ENCODE results near the gene MRPS18A.

The MRPS18A gene

GRCh38 chr6:43730634-43731033, 43.0 kb upstream of the MRPS18A start:
- no peak for DNase-seq (ENCODE audit: extremely low read depth, low read depth)
- TF ChIP-seq, protein P1, sequence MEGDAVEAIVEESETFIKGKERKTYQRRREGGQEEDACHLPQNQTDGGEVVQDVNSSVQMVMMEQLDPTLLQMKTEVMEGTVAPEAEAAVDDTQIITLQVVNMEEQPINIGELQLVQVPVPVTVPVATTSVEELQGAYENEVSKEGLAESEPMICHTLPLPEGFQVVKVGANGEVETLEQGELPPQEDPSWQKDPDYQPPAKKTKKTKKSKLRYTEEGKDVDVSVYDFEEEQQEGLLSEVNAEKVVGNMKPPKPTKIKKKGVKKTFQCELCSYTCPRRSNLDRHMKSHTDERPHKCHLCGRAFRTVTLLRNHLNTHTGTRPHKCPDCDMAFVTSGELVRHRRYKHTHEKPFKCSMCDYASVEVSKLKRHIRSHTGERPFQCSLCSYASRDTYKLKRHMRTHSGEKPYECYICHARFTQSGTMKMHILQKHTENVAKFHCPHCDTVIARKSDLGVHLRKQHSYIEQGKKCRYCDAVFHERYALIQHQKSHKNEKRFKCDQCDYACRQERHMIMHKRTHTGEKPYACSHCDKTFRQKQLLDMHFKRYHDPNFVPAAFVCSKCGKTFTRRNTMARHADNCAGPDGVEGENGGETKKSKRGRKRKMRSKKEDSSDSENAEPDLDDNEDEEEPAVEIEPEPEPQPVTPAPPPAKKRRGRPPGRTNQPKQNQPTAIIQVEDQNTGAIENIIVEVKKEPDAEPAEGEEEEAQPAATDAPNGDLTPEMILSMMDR (IDR thresholded peaks at IDR 0.05; ENCODE audit: low read depth, low read length) = no peak

- TF ChIP-seq, protein P1 (IDR thresholded peaks at IDR 0.05; ENCODE audit: low read depth, low read length) = no peak
- no peak for DNase-seq (ENCODE audit: extremely low read depth, low read depth)
Observed at GRCh38 chr6:43729537-43729936, 41.9 kb upstream of the MRPS18A start.

DNA sequence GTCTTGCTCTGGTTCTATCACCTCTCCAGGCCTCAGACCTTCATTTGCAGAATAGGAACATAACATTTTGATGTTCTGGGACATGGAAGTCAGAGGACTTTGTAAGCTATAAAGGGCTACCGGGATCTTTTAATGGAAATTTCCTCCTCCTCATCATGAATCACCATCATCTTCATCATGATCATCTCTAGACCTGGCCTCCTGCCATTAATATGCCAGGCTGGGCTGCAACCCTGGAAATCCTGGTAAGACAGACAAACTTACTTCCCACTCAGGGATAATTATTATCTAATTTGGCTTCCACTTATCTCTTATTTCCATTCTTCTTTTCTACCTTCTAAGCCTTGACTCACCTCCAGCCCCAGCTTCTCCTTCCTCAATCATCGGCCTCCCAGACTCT, 41.0 kb upstream of the MRPS18A start:
- TF ChIP-seq, protein P1 (IDR thresholded peaks at IDR 0.05; ENCODE audit: low read depth, low read length) = no peak
- no peak for DNase-seq (ENCODE audit: extremely low read depth, low read depth)

- TF ChIP-seq, protein P1 (IDR thresholded peaks at IDR 0.05; ENCODE audit: low read depth, low read length) = no peak
- DNase-seq (ENCODE audit: extremely low read depth, low read depth) = no peak
Observed at GRCh38 chr6:43727634-43728033, 40.0 kb upstream of the MRPS18A start.

DNA sequence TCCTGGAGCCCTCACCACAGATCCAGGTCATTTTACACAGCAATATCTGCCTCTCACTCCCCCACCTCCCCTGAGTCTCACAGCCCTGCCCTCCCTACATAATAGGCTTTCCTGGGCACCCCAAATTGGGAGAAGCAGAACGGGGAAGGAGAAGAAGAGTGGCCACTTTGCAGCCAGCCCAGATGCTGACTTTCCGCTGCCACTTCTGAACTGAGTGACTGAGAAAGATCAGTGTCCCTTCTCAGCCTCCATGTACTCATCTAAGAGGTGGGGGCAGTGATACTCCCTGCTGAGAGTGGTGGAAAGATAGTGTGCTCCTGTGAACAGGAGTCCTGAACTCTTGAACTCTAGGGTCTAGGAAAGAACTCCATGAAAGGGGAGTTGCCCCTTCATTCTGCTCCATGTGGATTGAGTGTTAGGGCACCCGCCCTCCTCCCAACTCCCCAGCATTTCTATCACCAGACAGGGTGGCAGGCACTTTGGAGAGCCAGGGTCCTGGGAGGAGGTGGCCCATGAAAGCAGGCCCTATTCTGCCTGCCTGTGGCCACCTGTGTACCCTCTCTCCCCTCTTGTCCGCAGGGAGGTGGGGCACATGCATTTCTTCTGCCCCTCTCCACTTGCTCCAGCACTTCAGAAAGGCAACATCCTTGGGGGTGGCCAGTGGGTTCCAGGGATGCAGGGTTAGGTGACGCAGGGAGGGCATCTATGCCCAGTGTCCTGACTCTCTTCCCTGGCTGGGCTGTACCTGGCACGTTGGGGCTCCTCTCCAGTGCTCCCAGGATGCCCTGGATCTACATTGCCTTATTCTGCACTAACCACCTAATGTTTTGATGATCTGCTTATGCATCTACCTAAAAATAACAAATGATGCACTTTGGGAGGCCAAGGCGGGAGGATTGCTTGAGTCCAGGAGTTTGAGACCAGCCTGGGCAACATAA, 38.3 kb upstream of the MRPS18A start:
- TF ChIP-seq, protein P1 (IDR thresholded peaks at IDR 0.05; ENCODE audit: low read depth, low read length) = no peak
- DNase-seq (ENCODE audit: extremely low read depth, low read depth) = no peak

DNA sequence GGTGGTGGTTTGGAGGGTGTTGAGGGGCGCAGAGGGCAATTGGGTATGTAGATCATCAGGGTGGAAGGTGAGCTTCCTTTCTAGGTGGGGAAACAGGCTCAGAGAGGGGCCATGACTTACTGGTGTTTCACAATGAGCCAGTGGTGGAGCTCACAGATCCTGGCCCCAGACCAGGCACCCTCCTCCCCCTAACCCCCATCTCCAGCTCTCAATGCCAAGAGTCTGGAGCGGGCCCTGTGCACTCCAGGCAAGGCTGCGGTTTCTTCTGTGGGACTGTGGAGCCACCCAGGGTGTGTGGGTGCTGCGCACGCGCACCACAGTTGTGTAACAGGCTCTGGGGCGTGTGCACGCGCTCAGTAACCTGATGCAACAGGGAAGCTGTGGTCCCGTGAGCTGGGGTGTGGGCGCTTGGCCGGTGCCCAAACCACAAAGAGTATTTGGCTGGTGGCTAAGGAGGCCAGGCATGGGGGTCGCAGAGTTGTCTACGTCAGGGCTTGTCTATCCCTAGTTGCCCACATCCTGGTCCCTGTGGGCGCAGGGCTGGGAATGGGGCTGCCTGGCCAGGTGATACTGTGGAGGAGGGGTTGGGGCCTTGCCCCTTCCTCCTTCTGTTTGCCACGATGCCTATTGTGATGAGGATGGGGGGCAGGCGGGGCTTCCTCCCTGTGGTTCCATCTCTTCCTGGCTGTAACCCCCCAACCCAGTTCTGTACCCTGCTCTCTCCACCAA, 37.5 kb upstream of the MRPS18A start:
- peak; percentile 89 for DNase-seq (ENCODE audit: extremely low read depth, low read depth)
- TF ChIP-seq, protein P1 (IDR thresholded peaks at IDR 0.05; ENCODE audit: low read depth, low read length) = no peak

DNA sequence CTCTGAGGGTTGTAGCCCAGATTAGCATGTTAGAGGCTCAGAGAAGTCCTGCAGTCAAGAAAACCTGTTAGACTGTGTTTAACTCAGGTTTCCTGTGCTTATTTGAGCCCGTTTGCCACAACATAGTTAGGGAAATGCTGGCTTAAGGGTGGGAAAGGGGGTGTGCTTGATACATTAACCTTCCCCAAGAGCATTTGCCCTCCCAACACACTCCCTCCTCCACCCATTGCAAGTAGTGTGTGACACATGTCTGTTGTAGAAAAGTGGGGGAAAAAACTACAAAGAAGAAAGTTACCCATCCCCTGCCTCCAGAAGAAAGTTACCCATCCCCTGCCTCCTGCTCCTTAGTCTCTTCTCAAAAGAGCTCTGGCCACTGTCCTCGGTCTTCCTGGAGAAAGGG, 36.8 kb upstream of the MRPS18A start:
- TF ChIP-seq, protein P1 (IDR thresholded peaks at IDR 0.05; ENCODE audit: low read depth, low read length) = no peak
- no peak for DNase-seq (ENCODE audit: extremely low read depth, low read depth)
